ENCODE data around the gene SHROOM3. TPM values are rescaled to one million over a fixed set of nuclear protein-coding genes. Genes with fewer than 3 reads are reported as not detected.

SHROOM3 gene
- total and polyA plus RNA-seq, 2 donors (not counting 1 experiment from before 2014, with no cell fraction given), result 0.91 to 1.5 TPM

- Mint-ChIP-seq H3K27me3 (peaks cover 4% of the 10 kb centered on the region), H3K4me3 (no peak overlapping the region), H3K9me3 (ENCODE audit: insufficient read depth) (no peaks in the 10 kb centered on the region), H3K4me1 (no peaks in the 10 kb centered on the region), H3K27ac (no peak overlapping the region)
- Histone ChIP-seq H3K27ac (ENCODE audit: low read length in 2 of 2) (no peak overlapping the region), H3K9me3 (ENCODE audit: control extremely low read depth in 1 of 3, control insufficient read depth in 2 of 3, insufficient read depth in 1 of 3, low read length in 2 of 3) (no peaks in the 10 kb centered on the region), H3K4me2 (replicated peaks; ENCODE audit: low read depth, low read length, poor library complexity, severe bottlenecking) (no peak overlapping the region), H3K4me1 (ENCODE audit: control insufficient read depth in 2 of 2, insufficient read depth in 2 of 2, low read length in 2 of 2) (no peaks in the 10 kb centered on the region), H3K36me3 (replicated peaks in 1 of 2; ENCODE audit: control extremely low read depth in 1 of 2, control insufficient read depth in 1 of 2, extremely low read depth in 1 of 2, insufficient read depth in 2 of 2, low read length in 1 of 2) (no peaks in the 10 kb centered on the region), H3K27me3 (replicated peaks in 1 of 4; ENCODE audit: control extremely low read depth in 1 of 4, control insufficient read depth in 3 of 4, insufficient read depth in 4 of 4, low read length in 3 of 4) (peaks cover 0 to 5% (median 0%) of the 10 kb centered on the region in 4 experiments), H3K9ac (ENCODE audit: low read length) (no peak overlapping the region), H2AFZ (ENCODE audit: insufficient read depth, low read depth, low read length, poor library complexity, severe bottlenecking) (no peak overlapping the region), H3K79me2 (ENCODE audit: control insufficient read depth, insufficient read depth, low read length) (no peaks in the 10 kb centered on the region), H4K20me1 (ENCODE audit: control insufficient read depth, insufficient read depth, low read length, poor library complexity, severe bottlenecking) (no peaks in the 10 kb centered on the region), H3K4me3 (ENCODE audit: control extremely low read depth in 1 of 5, extremely low read depth in 1 of 5, insufficient read depth in 1 of 5, low read depth in 2 of 5, low read length in 4 of 5) (no peak overlapping the region)
- DNase-seq, result no peak
- TF ChIP-seq CTCF (IDR thresholded peaks at IDR 0.05) (no peak), EZH2 (IDR thresholded peaks at IDR 0.05; ENCODE audit: borderline replicate concordance, insufficient read depth, low read depth, low read length, poor library complexity, severe bottlenecking) (no peak)
- ATAC-seq (ENCODE audit: low read depth), result no peak
- intact Hi-C loops (cut with micrococcal nuclease), result no loop called here
- ChIA-PET CTCF (no interaction called here), POLR2A (no interaction called here)
- no CpG with 5 or more reads among the region's 2 CpGs for WGBS (ENCODE audit: insufficient coverage)
Observed at GRCh38 chr4:76737771-76738085, 302.7 kb downstream of the SHROOM3 start.

GRCh38 chr4:76738086-76738931 lies 303.3 kb downstream of the SHROOM3 start:
- Histone ChIP-seq H3K36me3 (replicated peaks in 1 of 2; ENCODE audit: control extremely low read depth in 1 of 2, control insufficient read depth in 1 of 2, extremely low read depth in 1 of 2, insufficient read depth in 2 of 2, low read length in 1 of 2) (no peaks in the 10 kb centered on the region), H3K4me2 (replicated peaks; ENCODE audit: low read depth, low read length, poor library complexity, severe bottlenecking) (no peak overlapping the region), H3K9ac (ENCODE audit: low read length) (no peak overlapping the region), H3K27me3 (replicated peaks in 1 of 4; ENCODE audit: control extremely low read depth in 1 of 4, control insufficient read depth in 3 of 4, insufficient read depth in 4 of 4, low read length in 3 of 4) (peaks cover 0 to 5% (median 0%) of the 10 kb centered on the region in 4 experiments), H3K27ac (ENCODE audit: low read length in 2 of 2) (no peak overlapping the region), H3K4me3 (ENCODE audit: control extremely low read depth in 1 of 5, extremely low read depth in 1 of 5, insufficient read depth in 1 of 5, low read depth in 2 of 5, low read length in 4 of 5) (no peak overlapping the region), H4K20me1 (ENCODE audit: control insufficient read depth, insufficient read depth, low read length, poor library complexity, severe bottlenecking) (no peaks in the 10 kb centered on the region), H2AFZ (ENCODE audit: insufficient read depth, low read depth, low read length, poor library complexity, severe bottlenecking) (no peak overlapping the region), H3K79me2 (ENCODE audit: control insufficient read depth, insufficient read depth, low read length) (no peaks in the 10 kb centered on the region), H3K9me3 (ENCODE audit: control extremely low read depth in 1 of 3, control insufficient read depth in 2 of 3, insufficient read depth in 1 of 3, low read length in 2 of 3) (no peaks in the 10 kb centered on the region), H3K4me1 (ENCODE audit: control insufficient read depth in 2 of 2, insufficient read depth in 2 of 2, low read length in 2 of 2) (no peaks in the 10 kb centered on the region)
- Mint-ChIP-seq H3K27me3 (peaks cover 4% of the 10 kb centered on the region), H3K27ac (no peak overlapping the region), H3K9me3 (ENCODE audit: insufficient read depth) (no peaks in the 10 kb centered on the region), H3K4me1 (no peaks in the 10 kb centered on the region), H3K4me3 (no peak overlapping the region)
- DNase-seq (no peak), ATAC-seq (ENCODE audit: low read depth) (no peak)
- intact Hi-C loops (cut with micrococcal nuclease), result no loop called here
- POLR2A ChIA-PET, result no interaction called here
- CTCF ChIA-PET, result no interaction called here
- WGBS (ENCODE audit: insufficient coverage), result 91% methylated on average over 4 of the region's 5 CpGs
- TF ChIP-seq CTCF (IDR thresholded peaks at IDR 0.05) (no peak), EZH2 (IDR thresholded peaks at IDR 0.05; ENCODE audit: borderline replicate concordance, insufficient read depth, low read depth, low read length, poor library complexity, severe bottlenecking) (no peak)
